GM19035 (cell line): ENCODE data around the gene ERBB4.
"Not testable (repeated sequence)": the region's sequence is repeated elsewhere in the genome, so short reads cannot be mapped to it uniquely, and the experiment has no call there.

Source experiments
- ATAC-seq: cut with Tn5 transposase; IDR thresholded peaks from one replicate; pipeline ENCODE4 v1.9.1; 2021; ENCODE audit not compliant: unreplicated experiment

Gene ERBB4

GRCh38 chr2:212299943-212300342 is 238.7 kb downstream of the ERBB4 start:
- ATAC-seq, result no peak

- ATAC-seq, result no peak
These were observed 239.3 kb downstream of the ERBB4 start for GRCh38 chr2:212299333-212299732.

- no peak for ATAC-seq
These were observed 243.0 kb downstream of the ERBB4 start for GRCh38 chr2:212295571-212295970.

GRCh38 chr2:212294816-212295215 is 243.8 kb downstream of the ERBB4 start:
- ATAC-seq, result no peak

GRCh38 chr2:212289301-212289700 is 249.3 kb downstream of the ERBB4 start:
- ATAC-seq, result no peak

- no peak for ATAC-seq
These were observed 250.3 kb downstream of the ERBB4 start for GRCh38 chr2:212288308-212288707.

GRCh38 chr2:212284166-212284565 is 254.4 kb downstream of the ERBB4 start:
- no peak for ATAC-seq

GRCh38 chr2:212282671-212283261 is 255.8 kb downstream of the ERBB4 start:
- ATAC-seq, result no peak

GRCh38 chr2:212276813-212277212 is 261.8 kb downstream of the ERBB4 start:
- ATAC-seq, result no peak

- no peak for ATAC-seq
These were observed 264.4 kb downstream of the ERBB4 start for GRCh38 chr2:212274215-212274614.

- ATAC-seq, result no peak
These were observed 267.0 kb downstream of the ERBB4 start for GRCh38 chr2:212271583-212271982.

- ATAC-seq, result no peak
These were observed 269.6 kb downstream of the ERBB4 start for GRCh38 chr2:212269005-212269404.

GRCh38 chr2:212266297-212266696 is 272.3 kb downstream of the ERBB4 start:
- no peak for ATAC-seq

- ATAC-seq, result no peak
These were observed 272.8 kb downstream of the ERBB4 start for GRCh38 chr2:212265777-212266176.

- no peak for ATAC-seq
These were observed 274.4 kb downstream of the ERBB4 start for GRCh38 chr2:212264187-212264586.

- no peak for ATAC-seq
These were observed 279.4 kb downstream of the ERBB4 start for GRCh38 chr2:212259226-212259625.

- no peak for ATAC-seq
These were observed 284.3 kb downstream of the ERBB4 start for GRCh38 chr2:212254339-212254738.

- no peak for ATAC-seq
These were observed 289.2 kb downstream of the ERBB4 start for GRCh38 chr2:212249451-212249850.

- no peak for ATAC-seq
These were observed 292.7 kb downstream of the ERBB4 start for GRCh38 chr2:212245880-212246279.

GRCh38 chr2:212242724-212243123 is 295.9 kb downstream of the ERBB4 start:
- no peak for ATAC-seq

- not testable (repeated sequence) for ATAC-seq
These were observed 300.4 kb downstream of the ERBB4 start for GRCh38 chr2:212238152-212238551.

GRCh38 chr2:212237350-212238095 is 301.1 kb downstream of the ERBB4 start:
- ATAC-seq, result no peak

GRCh38 chr2:212228743-212229171 is 309.8 kb downstream of the ERBB4 start:
- no peak for ATAC-seq
